HepG2 (cell line): Measurements from ENCODE around the gene MIA2. TPM values are rescaled to one million over a fixed set of nuclear protein-coding genes. Genes with fewer than 3 reads are reported as not detected.

ENCODE experiments used
- GABPB1 ChIP-seq: IDR thresholded peaks from 2 replicates; pipeline ENCODE4 v1.6.1; 2016; ENCODE audit warnings: mild to moderate bottlenecking, missing genetic modification reagents, moderate library complexity, missing compliant biosample characterization
- KLF11 ChIP-seq: IDR thresholded peaks from 2 replicates; pipeline ENCODE4 v1.6.1; 2016; ENCODE audit warnings: missing compliant biosample characterization
- ZNF18 ChIP-seq: sonication (generic); formaldehyde crosslinking; IDR thresholded peaks from 2 replicates; pipeline ENCODE4 v1.8.0; 2022; ENCODE audit warnings: mild to moderate bottlenecking, missing genetic modification reagents; ENCODE audit not compliant: insufficient replicate concordance
- polyA plus RNA-seq, 8 experiments: library from polyadenylated mRNA; depleted of rRNA in 3 of 8; stranded (reverse) in 7 of 8; unstranded in 1 of 8; fragments of >200 nt; fragmentation: Illumina TruSeq in 4 of 8; extraction: Trizol in 4 of 8; gene quantifications; 2 replicates each; pipeline versions ENCODE4 v1.2.1 to v1.2.3, GENCODE V29; 2011 to 2016; ENCODE audit warnings: low read depth in 4 of 8, missing spikeins in 1 of 8, mixed read lengths in 1 of 8; ENCODE audit not compliant: insufficient read depth in 1 of 8
- total RNA-seq, 5 experiments: library from RNA; depleted of rRNA; stranded (reverse); fragments of >200 nt; fragmentation: Illumina TruSeq; extraction: Trizol; gene quantifications; 2 replicates each; pipeline ENCODE4 v1.2.3, GENCODE V29; 2016; ENCODE audit warnings: low read depth in 1 of 5
- TF ChIP-seq, protein P1 (sequence below): sonication (generic); formaldehyde crosslinking; IDR thresholded peaks from 2 replicates; pipeline ENCODE4 v1.5.1; 2020; ENCODE audit warnings: missing genetic modification reagents, mild to moderate bottlenecking, borderline replicate concordance
- TF ChIP-seq, protein P2 (sequence below): sonication (generic); formaldehyde crosslinking; IDR thresholded peaks from 2 replicates; pipeline ENCODE4 v1.4.0; 2020; ENCODE audit warnings: mild to moderate bottlenecking, missing genetic modification reagents
- TF ChIP-seq, protein P3 (sequence below): sonication (generic); formaldehyde crosslinking; IDR thresholded peaks from 2 replicates; pipeline ENCODE4 v1.4.0; 2020; ENCODE audit warnings: missing genetic modification reagents

Gene MIA2
- total and polyA plus RNA-seq, 2 of the 13 experiments (the other 11 are each of a cell fraction or from before 2014, with no cell fraction given), result 134 to 158 TPM

GRCh38 chr14:39267608-39268005, 33.9 kb downstream of the MIA2 start (continued):
- TF ChIP-seq, protein P1, sequence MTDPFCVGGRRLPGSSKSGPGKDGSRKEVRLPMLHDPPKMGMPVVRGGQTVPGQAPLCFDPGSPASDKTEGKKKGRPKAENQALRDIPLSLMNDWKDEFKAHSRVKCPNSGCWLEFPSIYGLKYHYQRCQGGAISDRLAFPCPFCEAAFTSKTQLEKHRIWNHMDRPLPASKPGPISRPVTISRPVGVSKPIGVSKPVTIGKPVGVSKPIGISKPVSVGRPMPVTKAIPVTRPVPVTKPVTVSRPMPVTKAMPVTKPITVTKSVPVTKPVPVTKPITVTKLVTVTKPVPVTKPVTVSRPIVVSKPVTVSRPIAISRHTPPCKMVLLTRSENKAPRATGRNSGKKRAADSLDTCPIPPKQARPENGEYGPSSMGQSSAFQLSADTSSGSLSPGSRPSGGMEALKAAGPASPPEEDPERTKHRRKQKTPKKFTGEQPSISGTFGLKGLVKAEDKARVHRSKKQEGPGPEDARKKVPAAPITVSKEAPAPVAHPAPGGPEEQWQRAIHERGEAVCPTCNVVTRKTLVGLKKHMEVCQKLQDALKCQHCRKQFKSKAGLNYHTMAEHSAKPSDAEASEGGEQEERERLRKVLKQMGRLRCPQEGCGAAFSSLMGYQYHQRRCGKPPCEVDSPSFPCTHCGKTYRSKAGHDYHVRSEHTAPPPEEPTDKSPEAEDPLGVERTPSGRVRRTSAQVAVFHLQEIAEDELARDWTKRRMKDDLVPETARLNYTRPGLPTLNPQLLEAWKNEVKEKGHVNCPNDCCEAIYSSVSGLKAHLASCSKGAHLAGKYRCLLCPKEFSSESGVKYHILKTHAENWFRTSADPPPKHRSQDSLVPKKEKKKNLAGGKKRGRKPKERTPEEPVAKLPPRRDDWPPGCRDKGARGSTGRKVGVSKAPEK, result peak; percentile 70; the same call in 1 of the 2 replicates
- TF ChIP-seq, protein P2, sequence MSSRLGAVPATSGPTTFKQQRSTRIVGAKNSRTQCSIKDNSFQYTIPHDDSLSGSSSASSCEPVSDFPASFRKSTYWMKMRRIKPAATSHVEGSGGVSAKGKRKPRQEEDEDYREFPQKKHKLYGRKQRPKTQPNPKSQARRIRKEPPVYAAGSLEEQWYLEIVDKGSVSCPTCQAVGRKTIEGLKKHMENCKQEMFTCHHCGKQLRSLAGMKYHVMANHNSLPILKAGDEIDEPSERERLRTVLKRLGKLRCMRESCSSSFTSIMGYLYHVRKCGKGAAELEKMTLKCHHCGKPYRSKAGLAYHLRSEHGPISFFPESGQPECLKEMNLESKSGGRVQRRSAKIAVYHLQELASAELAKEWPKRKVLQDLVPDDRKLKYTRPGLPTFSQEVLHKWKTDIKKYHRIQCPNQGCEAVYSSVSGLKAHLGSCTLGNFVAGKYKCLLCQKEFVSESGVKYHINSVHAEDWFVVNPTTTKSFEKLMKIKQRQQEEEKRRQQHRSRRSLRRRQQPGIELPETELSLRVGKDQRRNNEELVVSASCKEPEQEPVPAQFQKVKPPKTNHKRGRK, result no peak
- TF ChIP-seq GABPB1 (no peak), ZNF18 (CRISPR knock-in tag) (peak; percentile 84), KLF11 (CRISPR knock-in tag) (no peak)
- TF ChIP-seq, protein P3, sequence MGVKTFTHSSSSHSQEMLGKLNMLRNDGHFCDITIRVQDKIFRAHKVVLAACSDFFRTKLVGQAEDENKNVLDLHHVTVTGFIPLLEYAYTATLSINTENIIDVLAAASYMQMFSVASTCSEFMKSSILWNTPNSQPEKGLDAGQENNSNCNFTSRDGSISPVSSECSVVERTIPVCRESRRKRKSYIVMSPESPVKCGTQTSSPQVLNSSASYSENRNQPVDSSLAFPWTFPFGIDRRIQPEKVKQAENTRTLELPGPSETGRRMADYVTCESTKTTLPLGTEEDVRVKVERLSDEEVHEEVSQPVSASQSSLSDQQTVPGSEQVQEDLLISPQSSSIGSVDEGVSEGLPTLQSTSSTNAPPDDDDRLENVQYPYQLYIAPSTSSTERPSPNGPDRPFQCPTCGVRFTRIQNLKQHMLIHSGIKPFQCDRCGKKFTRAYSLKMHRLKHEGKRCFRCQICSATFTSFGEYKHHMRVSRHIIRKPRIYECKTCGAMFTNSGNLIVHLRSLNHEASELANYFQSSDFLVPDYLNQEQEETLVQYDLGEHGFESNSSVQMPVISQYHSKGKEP (CRISPR knock-in tag), result no peak
